ENCODE measurements around the gene SH3PXD2A.
A peak's percentile ranks its signal among the peaks of the same experiment; 100 is the strongest.
"Not testable (repeated sequence)": the region's sequence is repeated elsewhere in the genome, so short reads cannot be mapped to it uniquely, and the experiment has no call there.

Gene SH3PXD2A

DNA sequence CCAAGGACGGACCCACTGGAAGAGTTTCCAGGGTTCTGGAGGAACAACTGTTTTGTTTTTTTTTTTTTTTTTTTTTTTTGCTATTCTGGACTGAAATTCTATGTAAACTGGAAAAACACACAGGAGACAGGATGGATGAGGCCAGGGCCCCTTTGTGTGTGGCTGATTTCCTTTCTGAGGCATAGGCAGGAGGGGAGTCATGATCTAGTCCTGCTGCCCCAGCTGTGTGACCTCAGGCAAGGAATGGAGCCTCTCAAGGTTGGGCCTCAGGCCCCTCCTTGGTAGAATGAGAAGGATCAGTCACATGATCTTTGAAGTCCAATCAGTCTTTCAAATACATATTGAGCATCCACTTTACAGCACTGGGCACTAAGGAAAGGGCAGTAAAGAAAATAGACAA, 87.6 kb downstream of the SH3PXD2A start:
- DNase-seq (ENCODE audit: low read depth in 2 of 2), result no peak

DNA sequence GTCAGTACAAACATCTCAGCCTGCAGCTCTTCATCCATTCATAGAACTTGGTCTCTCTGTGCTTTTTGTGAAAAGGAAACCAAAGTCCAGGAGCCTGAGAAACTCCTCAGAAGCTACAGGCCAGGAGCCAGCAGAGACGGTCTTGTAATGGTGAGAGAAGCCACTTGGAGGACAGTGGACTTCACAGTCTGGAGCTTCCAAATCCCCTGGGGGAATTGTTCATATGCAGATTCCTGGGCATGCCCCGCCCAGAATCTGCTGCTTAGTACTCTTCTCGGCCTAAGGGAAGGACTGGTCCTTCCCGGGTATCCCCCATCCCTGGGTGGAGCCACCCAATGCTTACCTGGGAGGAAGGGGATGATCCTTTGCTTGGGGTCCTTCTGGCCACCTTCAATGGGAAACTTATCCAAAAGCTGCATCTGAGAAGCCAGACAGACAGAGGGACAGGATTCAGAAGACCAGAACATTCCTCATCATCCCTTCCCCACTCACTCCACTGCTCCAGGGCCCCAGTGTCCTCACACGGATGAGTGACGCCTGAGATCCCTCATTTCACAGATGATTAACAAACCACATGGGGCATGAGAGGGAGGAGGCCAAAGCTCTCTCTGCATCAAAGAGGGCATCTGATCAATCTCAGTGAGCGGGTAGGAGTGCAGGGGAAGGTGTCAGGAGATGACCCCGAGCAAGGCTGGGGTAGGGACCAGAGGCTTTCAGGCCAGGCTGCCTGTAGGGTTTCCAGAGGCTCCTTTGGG, 88.4 kb downstream of the SH3PXD2A start:
- DNase-seq (ENCODE audit: low read depth in 2 of 2), result no peak

DNA sequence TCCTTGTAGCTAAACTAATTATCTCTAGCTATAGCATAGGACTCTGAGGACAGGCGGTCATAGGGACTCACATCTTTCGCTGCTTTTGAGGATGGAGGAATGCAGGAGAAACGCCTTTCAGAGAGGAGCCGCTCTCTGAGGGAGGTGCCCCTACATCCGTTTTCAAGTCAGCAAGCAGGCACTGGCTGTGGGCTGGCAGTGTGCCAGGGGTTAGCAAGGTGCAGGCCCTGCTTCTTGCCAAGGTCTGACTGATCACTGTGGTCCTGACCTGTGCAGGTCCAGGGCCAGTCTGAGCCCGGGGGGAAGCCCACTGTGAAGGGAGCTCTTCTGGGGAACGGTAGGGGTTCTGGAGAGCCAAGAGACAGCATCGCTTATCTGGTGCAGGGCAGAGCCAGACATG, 89.4 kb downstream of the SH3PXD2A start:
- peak; percentile 41 to 57 for DNase-seq (ENCODE audit: low read depth in 2 of 2)

DNA sequence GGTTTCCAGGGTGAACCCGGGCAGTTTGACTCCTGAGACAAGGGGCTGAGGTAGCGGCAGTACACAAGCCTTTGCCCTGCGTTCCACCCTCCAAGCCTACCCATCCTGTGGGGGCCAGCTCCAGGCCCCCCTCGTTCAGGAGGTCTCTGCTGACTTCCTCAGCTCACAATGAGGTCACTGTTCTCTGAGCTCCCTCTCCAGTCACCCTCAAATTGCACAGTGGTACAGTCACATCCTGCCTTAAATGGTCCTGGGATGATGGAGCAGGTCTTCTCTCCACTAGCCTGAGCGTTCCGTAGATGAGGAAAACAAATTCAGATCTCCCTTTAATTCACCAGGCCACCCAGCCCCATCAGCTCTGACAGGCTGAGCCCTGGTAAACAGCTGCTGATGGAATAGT, 90.2 kb downstream of the SH3PXD2A start:
- DNase-seq (ENCODE audit: low read depth in 2 of 2), result no peak

DNA sequence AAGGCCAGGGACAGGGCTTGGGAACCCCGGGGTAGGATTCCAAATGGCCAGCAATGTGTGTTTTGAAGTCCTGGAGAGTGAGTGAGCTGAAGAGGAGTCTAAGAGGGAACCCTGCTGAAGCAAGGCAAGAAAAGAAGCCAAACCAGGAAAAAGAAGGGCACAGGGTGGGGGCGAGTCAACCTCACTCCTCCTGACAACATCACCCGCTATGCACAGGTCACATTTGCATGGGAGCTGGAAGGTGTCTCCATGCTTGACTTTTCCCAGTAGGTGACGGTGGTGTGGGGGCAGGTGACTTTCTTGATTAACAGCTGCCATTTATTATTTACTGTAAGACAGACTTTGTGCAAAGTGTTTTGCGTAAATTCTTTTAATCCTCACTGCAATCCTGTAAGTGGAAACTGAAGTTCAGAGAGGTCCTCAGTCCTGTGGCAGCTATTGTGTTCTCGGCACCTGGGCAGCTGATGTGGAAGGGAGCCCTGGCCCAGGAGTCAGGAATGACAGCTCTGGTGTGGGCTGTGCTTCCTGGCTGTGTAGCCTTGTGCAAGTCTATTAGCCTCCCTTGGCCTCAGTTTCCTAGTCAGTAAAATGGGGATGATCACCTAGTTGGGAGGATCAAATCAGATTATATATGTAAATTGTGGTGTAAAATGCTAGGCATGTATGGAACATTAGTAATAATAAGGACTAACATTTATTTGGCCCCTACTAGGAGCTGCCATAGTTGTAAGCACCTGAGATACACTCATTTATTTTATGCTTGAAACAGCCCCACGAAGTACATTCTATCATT, 90.9 kb downstream of the SH3PXD2A start:
- no peak for DNase-seq (ENCODE audit: low read depth in 2 of 2)

DNA sequence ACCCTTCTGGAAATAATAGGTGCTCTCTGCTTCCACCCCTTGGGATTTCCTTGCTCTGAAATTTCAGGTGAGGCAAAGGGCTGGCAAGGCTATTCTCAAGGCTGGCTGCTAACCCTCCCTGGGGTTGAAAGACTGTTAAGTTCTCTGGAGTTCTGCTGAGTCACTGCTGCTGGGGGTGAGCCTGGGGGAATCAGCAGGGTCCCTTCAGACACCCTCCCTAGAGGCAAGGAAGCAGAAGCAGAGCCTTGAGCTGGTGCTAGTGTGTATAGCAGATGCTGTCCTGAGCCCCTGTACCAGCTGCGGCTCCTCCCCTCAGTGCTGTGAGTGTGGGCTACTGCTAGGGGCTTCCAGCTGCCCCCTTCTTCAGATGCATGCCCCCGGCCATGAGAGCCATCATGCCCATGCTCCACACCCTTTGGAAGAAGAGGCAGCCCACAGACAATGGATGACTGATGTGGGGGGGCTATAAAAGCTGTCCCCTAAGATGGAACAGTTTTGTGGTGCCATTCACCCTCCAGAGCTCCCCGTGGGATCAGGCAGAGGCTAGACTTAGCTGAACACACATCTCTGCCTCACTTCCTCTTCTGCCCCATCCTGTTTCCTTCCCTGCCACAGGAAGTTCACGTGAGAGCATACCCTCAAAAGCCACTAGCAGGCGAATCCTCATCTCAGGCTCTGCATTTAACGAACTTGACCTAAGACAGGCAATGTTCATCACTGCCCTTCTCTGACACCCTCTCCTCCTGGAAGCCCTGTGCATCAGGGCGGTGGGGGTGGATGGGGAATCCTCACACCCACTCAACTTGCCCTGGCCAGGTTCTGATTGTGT, 91.8 kb downstream of the SH3PXD2A start:
- DNase-seq (ENCODE audit: low read depth in 2 of 2), result no peak

DNA sequence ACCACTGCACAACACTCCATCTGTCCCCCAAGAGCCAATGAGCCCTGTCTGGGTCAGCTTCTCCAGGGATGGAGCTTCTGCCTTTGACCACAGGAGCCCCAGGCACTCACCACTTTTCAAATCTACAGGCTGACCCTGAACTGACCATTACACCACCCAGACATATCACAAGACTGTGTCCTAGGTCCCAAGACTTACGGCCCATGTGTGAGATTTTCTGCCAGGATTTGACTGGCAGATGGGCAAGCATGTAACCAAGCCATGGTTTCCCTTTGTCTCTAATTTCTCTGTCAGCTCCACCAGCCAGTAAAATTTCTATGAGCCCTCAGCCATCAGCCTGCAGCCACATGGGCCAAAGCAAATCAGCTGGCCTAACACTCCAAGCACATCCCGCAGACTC, 92.5 kb downstream of the SH3PXD2A start:
- no peak for DNase-seq (ENCODE audit: low read depth in 2 of 2)

DNA sequence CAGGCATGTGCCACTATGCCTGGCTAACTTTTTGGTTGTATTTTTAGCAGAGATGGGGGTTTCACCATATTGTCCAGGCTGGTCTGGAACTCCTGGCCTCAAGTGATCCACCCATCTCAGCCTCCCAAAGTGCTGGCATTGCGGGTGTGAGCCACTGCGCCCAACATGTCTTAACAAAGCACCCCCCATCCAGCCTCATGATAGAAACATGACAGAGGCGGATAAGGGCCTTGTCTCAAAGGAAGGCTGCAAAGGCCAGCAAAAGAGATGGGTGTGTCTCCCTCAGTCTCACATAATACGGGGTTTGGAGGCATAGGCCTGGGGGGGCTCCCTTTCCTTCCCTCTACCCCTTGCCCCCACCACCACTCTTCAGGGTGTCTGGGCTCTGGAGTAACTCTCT, 93.2 kb downstream of the SH3PXD2A start:
- DNase-seq (ENCODE audit: low read depth in 2 of 2), result no peak

DNA sequence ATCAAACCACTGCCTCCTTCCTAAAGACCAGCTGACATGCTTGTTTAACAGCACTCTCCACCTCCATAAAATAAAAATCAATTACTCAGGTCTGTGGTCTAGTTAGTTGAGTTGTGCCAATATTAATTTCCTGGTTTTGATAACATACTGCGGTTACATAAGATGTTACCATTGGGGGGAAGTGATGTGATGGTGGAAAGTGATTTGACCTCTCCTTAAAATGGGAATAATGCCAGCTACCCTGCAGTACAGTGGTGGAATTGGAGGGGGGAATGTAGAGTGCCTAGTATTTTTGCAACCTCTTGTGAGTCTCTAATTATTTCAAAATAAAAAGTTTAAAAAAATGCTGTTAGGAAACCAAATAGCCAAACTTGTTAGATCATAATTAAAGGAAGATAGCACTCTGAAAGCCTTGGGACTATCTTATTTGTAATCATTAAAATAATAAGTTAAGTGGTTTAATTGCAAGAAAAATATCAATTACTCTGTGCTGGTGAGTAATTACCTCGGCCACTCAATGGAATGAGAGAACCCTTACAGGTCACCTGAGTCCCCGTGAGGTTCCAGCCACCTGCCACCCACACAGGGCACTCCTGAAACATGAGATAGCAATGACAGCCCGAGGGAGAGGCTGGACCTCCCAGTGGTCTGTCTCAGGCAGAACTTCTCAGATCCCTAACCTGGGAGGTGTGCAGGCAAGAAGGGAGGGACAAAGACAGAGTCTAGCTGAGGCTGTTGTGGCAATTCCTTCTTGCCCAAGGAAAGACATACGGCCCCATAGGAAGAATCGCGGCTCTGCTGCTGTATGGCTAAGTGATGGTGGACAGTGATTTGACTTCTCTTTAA, 94.1 kb downstream of the SH3PXD2A start:
- DNase-seq (ENCODE audit: low read depth in 2 of 2), result no peak

DNA sequence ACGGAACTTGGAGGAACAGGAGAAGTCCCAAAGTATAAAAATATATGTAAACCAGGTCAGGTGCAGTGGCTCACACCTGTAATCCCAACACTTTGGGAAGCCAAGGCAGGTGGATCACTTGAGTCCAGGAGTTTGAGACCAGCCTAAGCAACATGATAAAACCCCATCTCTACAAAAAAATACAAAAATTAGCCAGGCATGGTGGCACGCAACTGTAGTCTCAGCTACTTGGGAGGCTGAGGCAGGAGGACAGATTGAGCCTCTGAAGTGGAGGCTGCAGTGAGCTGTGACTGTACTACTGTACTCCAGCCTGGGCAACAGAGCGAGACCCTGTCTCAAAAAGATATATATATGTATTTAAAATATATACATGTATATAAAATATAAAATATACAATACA, 95.1 kb downstream of the SH3PXD2A start:
- not testable (repeated sequence) for DNase-seq (ENCODE audit: low read depth in 2 of 2)

DNA sequence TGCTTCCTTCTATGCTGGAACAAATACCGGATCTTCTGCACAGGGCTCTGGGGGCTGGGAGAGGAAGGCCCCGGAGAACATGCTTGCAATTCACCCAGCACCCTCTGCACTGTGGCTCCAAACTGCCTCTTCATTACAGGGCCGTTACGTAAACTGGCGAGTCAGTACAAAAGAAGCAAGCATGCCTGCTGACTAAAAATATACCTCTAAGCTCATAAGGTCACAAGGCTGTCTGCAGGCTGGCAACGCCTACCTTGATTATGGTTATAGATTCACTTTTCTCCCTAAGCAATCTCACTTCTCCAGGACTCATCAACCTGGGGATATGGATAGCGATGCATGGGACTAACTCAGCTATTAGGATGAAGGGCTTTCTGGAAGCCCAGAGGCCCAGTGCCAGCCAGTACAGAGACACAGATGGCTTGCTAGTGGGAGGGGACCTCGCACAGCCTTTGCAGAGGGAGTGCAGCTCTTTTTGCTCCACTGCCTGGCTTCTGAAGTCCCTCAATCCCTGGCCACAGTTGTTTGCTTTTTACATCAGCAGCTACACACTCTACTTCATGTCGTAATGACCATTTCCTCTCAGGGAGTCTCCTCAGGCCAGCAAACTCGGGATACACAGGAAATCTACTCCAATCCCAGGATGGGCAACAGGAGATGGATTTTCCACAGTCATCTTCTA, 96.1 kb downstream of the SH3PXD2A start:
- no peak for DNase-seq (ENCODE audit: low read depth in 2 of 2)

DNA sequence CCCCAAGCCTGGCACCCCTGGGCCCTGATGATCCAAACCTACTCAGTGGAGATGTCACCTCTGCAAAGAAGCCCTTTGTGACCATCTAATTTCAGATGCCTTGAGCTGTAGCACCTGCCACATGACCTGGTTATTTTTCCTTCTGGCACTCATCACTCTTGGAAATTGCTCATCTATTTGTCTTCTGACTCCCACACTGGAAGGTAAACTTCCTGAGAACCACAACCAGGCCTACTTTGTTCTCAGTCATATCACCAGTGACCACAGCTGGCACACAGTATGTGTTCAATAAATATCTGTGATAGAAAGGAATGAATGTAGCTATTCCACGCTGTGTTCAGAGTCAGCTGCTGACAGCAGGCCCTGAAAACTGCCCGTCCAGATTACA, 97.1 kb downstream of the SH3PXD2A start:
- no peak for DNase-seq (ENCODE audit: low read depth in 2 of 2)

DNA sequence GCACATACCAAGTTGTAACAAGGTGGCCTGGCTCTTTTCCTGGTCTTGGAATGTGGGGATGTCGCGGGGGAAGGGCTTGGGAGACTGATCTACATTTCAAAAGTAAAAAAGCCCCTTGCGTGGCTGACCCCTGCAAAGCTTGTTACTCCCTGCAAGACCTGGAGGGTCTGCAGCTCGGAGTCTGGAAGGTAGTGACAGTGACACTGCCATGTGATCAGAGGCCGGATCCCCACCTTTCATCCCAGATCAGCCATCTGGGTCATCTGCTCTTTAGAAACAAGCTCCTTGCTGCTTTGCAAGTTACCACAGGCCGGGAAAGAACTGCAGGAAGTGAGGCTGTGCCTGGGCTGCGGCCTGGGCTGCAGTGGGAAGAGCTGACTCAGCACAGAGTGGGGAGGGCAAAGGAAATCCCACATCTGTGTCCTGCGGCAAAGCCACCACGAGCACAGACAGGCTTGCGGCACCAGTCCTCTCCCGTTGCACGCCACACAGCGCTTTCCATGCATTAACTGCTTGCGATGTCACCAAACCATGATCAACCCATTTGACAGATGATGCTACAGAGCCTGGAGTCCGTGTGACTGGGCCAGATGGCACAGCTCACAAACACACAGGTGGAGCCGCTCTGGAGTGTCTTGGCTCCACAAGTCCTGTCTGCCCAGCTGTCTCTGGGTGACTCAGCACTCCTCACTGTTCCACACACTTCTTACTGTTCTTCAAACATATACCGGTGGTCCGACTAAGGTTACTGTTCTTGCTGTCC, 97.7 kb downstream of the SH3PXD2A start:
- peak in 1 of 2 donors; percentile 60 for DNase-seq (ENCODE audit: low read depth in 2 of 2)

DNA sequence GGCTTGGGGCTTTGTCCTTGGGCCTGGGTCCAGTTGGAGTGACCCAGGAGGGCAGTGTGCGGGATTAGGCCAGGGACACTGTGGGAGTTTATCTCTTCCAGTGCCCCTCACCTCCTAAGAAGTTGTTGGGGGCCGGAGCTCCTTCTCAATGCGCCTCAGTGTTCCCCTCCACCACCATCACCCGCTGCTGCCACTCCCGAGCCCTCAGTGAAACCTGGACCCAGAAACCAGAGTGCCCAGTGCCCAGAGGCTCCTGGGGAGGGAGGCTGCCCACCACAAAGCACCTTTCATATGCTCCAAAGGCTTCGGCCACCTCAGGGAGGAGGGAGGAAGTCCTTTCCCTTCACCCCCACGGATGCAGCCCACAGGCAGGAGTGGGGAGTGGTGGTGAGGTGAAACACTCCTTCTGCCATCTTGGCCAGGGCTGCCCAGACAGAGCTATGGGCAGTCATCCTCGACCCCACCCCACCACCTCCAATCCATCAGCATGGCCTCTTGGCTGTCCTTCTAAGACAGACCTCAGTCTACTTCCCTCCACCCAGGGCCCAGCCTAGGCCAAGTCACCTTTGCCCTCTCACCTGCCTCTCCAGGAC, 99.0 kb downstream of the SH3PXD2A start:
- no peak for DNase-seq (ENCODE audit: low read depth in 2 of 2)

DNA sequence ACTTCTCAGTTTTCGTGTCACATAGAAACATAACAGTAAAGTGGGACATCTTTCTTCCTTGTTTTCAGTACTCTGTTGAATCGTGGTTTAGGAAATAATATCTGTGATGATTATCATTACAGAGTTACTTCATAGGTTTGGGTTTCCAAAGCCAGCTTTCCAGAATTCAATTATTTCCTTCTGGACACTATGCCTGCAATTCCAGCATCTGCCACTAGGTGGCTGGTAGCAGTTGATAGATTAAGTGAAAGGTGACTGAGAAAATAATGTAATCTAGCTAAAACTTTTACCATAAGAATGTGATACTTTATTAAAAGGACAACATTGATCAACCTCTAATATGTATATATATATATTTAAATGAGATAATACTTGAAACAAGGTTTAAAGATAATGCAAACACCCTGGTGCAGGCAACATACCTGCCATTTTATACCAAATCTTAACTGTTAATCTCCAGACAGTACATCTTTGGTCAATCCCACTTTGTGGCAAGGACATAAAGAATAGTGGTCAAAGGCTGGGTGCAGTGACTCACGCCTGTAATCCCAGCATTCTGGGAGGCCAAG, 102.6 kb downstream of the SH3PXD2A start:
- no peak for DNase-seq (ENCODE audit: low read depth in 2 of 2)

DNA sequence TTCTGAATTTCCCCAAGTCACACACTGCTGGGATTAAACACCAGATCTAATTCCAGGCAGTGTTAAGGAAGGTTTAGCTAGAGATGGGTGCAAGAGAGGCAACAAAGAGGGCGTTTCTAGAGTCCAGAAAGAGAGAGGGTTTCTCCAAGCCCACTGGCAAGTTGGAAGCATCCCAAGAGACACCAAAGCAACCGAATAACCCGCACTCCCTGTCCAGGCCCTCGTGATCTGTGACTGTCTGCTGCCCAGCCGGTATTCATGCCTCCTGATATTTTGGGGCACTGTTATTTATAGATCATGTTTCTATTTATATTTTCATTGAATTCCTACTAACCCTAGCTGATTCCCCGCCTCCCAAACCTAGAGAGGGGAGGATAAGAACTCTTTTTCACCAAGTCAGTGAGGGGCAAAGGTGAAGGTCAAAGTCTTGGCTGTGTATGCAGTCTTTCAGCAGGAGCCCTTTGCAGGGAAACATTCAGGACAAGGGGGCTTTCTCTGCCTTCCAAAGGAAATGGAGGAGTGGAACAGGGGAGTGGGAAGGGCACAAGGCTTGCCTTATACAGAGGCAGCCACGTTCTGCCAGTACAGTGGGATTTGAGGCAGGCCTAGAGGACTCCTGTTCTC, 103.6 kb downstream of the SH3PXD2A start:
- no peak for DNase-seq (ENCODE audit: low read depth in 2 of 2)

DNA sequence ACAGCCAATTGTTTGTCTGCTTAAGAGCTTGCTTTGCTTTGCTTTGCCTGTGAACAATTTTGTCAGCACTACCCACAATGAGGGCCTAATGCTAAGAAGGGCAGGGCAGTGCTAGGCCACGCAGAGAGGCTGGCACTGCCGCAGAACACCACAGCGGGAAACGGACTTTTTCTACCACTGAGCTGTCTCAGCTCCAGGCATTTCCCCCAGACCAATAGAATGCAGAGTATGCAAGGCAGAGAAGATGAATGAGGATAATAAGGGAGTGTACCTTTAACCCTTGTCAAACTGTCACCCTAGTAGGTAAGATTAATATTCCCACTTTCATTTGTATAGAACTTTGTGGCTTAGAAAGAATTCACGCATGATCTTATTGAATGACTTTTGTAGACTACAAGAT, 104.5 kb downstream of the SH3PXD2A start:
- no peak for DNase-seq (ENCODE audit: low read depth in 2 of 2)

DNA sequence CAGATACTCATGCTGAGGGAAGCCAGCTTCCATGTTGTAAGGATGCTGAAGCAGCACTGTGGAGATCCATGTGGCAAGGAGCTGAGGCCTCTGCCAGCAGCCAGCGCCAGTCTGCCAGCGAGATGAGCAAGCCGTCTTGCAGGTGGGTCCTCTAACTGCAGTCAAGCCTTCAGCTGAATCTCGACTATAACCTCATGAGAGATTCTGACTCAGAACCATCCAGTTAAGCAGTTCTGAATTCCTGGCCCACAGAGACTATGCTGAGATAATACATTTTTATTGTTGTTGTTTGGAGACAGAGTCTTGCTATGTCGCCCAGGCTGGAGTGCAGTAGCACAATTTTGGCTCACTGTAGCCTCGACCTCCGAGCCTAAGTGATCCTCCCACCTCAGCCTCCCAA, 105.6 kb downstream of the SH3PXD2A start:
- DNase-seq (ENCODE audit: low read depth in 2 of 2), result no peak

DNA sequence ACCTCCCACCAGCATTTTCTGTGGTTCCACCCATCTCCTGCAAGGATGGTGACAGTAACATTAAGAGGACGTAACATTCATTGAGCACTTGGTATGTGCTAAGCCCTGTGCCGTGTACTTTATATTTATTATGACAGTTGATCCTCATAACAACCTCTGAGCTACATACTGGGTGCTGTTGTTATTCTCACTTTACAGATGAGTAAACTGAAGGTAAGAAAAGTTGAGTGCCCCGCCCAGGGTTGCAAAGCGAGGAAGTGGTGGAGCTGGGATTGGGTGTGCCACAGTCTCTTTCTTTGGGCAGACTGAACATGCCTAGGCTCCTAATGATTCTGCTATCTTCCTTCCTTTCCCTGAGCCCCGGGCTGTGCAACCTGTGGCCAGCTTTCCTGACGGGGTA, 107.4 kb downstream of the SH3PXD2A start:
- DNase-seq (ENCODE audit: low read depth in 2 of 2), result no peak
